Smooth muscle cell (in vitro differentiated cells): Measurements from ENCODE around the gene HORMAD1. TPM values are rescaled to one million over a fixed set of nuclear protein-coding genes. Genes with fewer than 3 reads are reported as not detected.
"Not testable (repeated sequence)": the region's sequence is repeated elsewhere in the genome, so short reads cannot be mapped to it uniquely, and the experiment has no call there.

Source experiments
- DNase-seq: peaks from one replicate; lab custom pipeline; 2025; ENCODE audit not compliant: unreplicated experiment; lab: John Stamatoyannopoulos, UW
- H2AFZ ChIP-seq: fragments of 200-600 bp; sonication (generic); 2 replicates; pipeline ENCODE4 v1.6.0; 2016; ENCODE audit warnings: antibody characterized with exemption, low read depth, mild to moderate bottlenecking
- H3F3A ChIP-seq: fragments of 200-600 bp; sonication (generic); 2 replicates; pipeline ENCODE4 v1.6.0; 2017; ENCODE audit warnings: antibody characterized with exemption, low read depth
- H3K27ac ChIP-seq: fragments of 200-600 bp; sonication (generic); 2 replicates; pipeline ENCODE4 v1.5.1; 2016; ENCODE audit warnings: low read depth, mild to moderate bottlenecking
- H3K27me3 ChIP-seq: fragments of 200-600 bp; sonication (generic); 2 replicates; pipeline ENCODE4 v1.6.1; 2016; ENCODE audit warnings: low read depth, mild to moderate bottlenecking
- H3K36me3 ChIP-seq: fragments of 200-600 bp; sonication (generic); 2 replicates; pipeline ENCODE4 v1.5.1; 2016; ENCODE audit warnings: low read depth
- H3K4me1 ChIP-seq: fragments of 200-600 bp; sonication (generic); 2 replicates; pipeline ENCODE4 v1.5.1; 2016; ENCODE audit warnings: low read depth
- H3K4me2 ChIP-seq: fragments of 200-600 bp; sonication (generic); 2 replicates; pipeline ENCODE4 v1.6.0; 2016; ENCODE audit warnings: mild to moderate bottlenecking
- H3K4me3 ChIP-seq: fragments of 200-600 bp; sonication (generic); 2 replicates; pipeline ENCODE4 v1.5.1; 2016; ENCODE audit warnings: mild to moderate bottlenecking
- H3K79me2 ChIP-seq: fragments of 200-600 bp; sonication (generic); 2 replicates; pipeline ENCODE4 v1.6.0; 2016; ENCODE audit warnings: low read depth, mild to moderate bottlenecking
- H3K9ac ChIP-seq: fragments of 200-600 bp; sonication (generic); 2 replicates; pipeline ENCODE4 v1.6.0; 2016; ENCODE audit warnings: low read depth
- H3K9me3 ChIP-seq: fragments of 200-600 bp; sonication (generic); replicated peaks from 2 replicates; pipeline ENCODE4 v1.5.1; 2016; ENCODE audit warnings: low read depth
- H4K20me1 ChIP-seq: fragments of 200-600 bp; sonication (generic); 2 replicates; pipeline ENCODE4 v1.6.0; 2016; ENCODE audit warnings: low read depth
- CTCF ChIP-seq: fragments of 200-600 bp; sonication (generic); IDR thresholded peaks from 2 replicates; pipeline ENCODE4 v1.5.1; 2017; ENCODE audit warnings: borderline replicate concordance, mild to moderate bottlenecking, antibody characterized with exemption; ENCODE audit not compliant: insufficient read depth, poor library complexity, severe bottlenecking
- WGBS: methylation state at CpG from one replicate; pipeline ENCODE4 v1.1.7; 2016; ENCODE audit warnings: low lambda C conversion rate; 5-methylcytosine and 5-hydroxymethylcytosine counted together
- polyA plus RNA-seq: library from polyadenylated mRNA; unstranded; fragments of >200 nt; fragmentation: Nextera tagmentation; extraction: Ambion mirVana; gene quantifications from 2 replicates; pipeline ENCODE4 v1.2.1, GENCODE V29; 2016
- total RNA-seq: library from RNA; depleted of rRNA; stranded (reverse); fragments of >200 nt; gene quantifications from 2 replicates; pipeline ENCODE4 v1.2.3, GENCODE V29; 2014

Gene HORMAD1
- not detected in 2 replicates for total RNA-seq
- not detected in 2 replicates for polyA plus RNA-seq

GRCh38 chr1:150720703-150721102 is at the start of gene HORMAD1:
Gene HORMAD1 (minus strand): TSS chr1:150720895. CDS start chr1:150719505, 1,390 bp downstream.
- Histone ChIP-seq H3K36me3 (no peaks in the 10 kb centered on the region), H3K4me1 (no peaks in the 10 kb centered on the region), H3K9me3 (no peaks in the 10 kb centered on the region), H3K79me2 (no peaks in the 10 kb centered on the region), H4K20me1 (no peaks in the 10 kb centered on the region), H3F3A (no peaks in the 10 kb centered on the region), H3K9ac (no peak within 1 kb of the TSS), H2AFZ (no peak within 1 kb of the TSS), H3K4me2 (no peak within 1 kb of the TSS), H3K27me3 (no peaks in the 10 kb centered on the region), H3K4me3 (no peak within 1 kb of the TSS), H3K27ac (no peak within 1 kb of the TSS)
- WGBS: 98% methylated on average over 24 of the region's 24 CpGs
- no peak for DNase-seq
- no peak for TF ChIP-seq CTCF

GRCh38 chr1:150767704-150768103 is 47.0 kb upstream of the HORMAD1 start:
- H3K4me2 ChIP-seq, H3K27ac ChIP-seq, H3K9me3 ChIP-seq, H3K4me3 ChIP-seq, H3K36me3 ChIP-seq, H3K9ac ChIP-seq, H3K79me2 ChIP-seq, H3K4me1 ChIP-seq, H4K20me1 ChIP-seq, DNase-seq, H3K27me3 ChIP-seq, H3F3A ChIP-seq, H2AFZ ChIP-seq: not testable (repeated sequence)
- 44% methylated on average over 1 of the region's 1 CpG for WGBS

- H3K4me3 ChIP-seq, H4K20me1 ChIP-seq, DNase-seq, H3K4me2 ChIP-seq, H3K9me3 ChIP-seq, H3K79me2 ChIP-seq, H3F3A ChIP-seq, H3K27me3 ChIP-seq, H3K36me3 ChIP-seq, H3K9ac ChIP-seq, H3K4me1 ChIP-seq: not testable (repeated sequence)
- Histone ChIP-seq H3K27ac (peak overlapping the region; percentile 89), H2AFZ (peak overlapping the region; percentile 86)
- 94% methylated on average over 1 of the region's 1 CpG for WGBS
These were observed 45.2 kb upstream of the HORMAD1 start for GRCh38 chr1:150765977-150766301.

- peak within 1 kb of the TSS; percentile 89 for H3K27ac ChIP-seq
These were observed 44.7 kb upstream of the HORMAD1 start, which contains the start of gene CTSS for GRCh38 chr1:150765296-150765976. Gene CTSS (minus strand): TSS chr1:150765778. CDS start chr1:150764763, 1,015 bp downstream.

More at GRCh38 chr1:150765296-150765976, 44.7 kb upstream of the HORMAD1 start, which contains the start of gene CTSS:
- H3K9ac ChIP-seq: peak within 1 kb of the TSS; percentile 69
- no peak for DNase-seq
- peak within 1 kb of the TSS; percentile 29 for H3K4me3 ChIP-seq
- peak within 1 kb of the TSS; percentile 86 for H2AFZ ChIP-seq
- no peaks in the 10 kb centered on the region for H4K20me1 ChIP-seq
- H3K36me3 ChIP-seq: no peaks in the 10 kb centered on the region
- WGBS: 53% methylated on average over 4 of the region's 4 CpGs
- no peaks in the 10 kb centered on the region for H3K9me3 ChIP-seq
- H3K4me1 ChIP-seq: peaks cover 3% of the 10 kb centered on the region
- H3K79me2 ChIP-seq: no peaks in the 10 kb centered on the region
- no peaks in the 10 kb centered on the region for H3K27me3 ChIP-seq
- peak within 1 kb of the TSS; percentile 78 for H3K4me2 ChIP-seq
- H3F3A ChIP-seq: peaks cover 6% of the 10 kb centered on the region
- TF ChIP-seq CTCF: no peak
